GM11168 (cell line): ENCODE results near the gene WWP2.

Experiments
- in situ Hi-C: fragments of 300-500 bp; cut with MboI; formaldehyde crosslinking; loops from one replicate; pipeline ENCODE4 v1.12.0; 2022; ENCODE audit warnings: low sequenced_read_pairs; ENCODE audit not compliant: unreplicated experiment

The WWP2 gene

GRCh38 chr16:69873783-69874182 lies 111.7 kb downstream of the WWP2 start:
- in situ Hi-C loops: no loop called here

GRCh38 chr16:69874271-69874670 lies 112.1 kb downstream of the WWP2 start:
- in situ Hi-C loops: no loop called here

GRCh38 chr16:69880640-69881133 lies 118.6 kb downstream of the WWP2 start:
- in situ Hi-C loops: no loop called here

- in situ Hi-C loops: no loop called here
Measured at GRCh38 chr16:69881141-69881540, 119.0 kb downstream of the WWP2 start.

- in situ Hi-C loops: no loop called here
Measured at GRCh38 chr16:69883744-69884143, 121.6 kb downstream of the WWP2 start.

GRCh38 chr16:69885722-69886121 lies 123.6 kb downstream of the WWP2 start:
- in situ Hi-C loops: no loop called here

GRCh38 chr16:69886726-69887125 lies 124.6 kb downstream of the WWP2 start:
- in situ Hi-C loops: no loop called here

- in situ Hi-C loops: no loop called here
Measured at GRCh38 chr16:69888005-69888590, 126.0 kb downstream of the WWP2 start.

- in situ Hi-C loops: no loop called here
Measured at GRCh38 chr16:69889295-69889964, 127.3 kb downstream of the WWP2 start.

- in situ Hi-C loops: no loop called here
Measured at GRCh38 chr16:69890114-69890891, 128.2 kb downstream of the WWP2 start.

- in situ Hi-C loops: no loop called here
Measured at GRCh38 chr16:69890892-69891282, 128.8 kb downstream of the WWP2 start.

- in situ Hi-C loops: no loop called here
Measured at GRCh38 chr16:69892378-69892777, 130.2 kb downstream of the WWP2 start.

GRCh38 chr16:69893106-69893505 lies 131.0 kb downstream of the WWP2 start:
- in situ Hi-C loops: no loop called here

- in situ Hi-C loops: no loop called here
Measured at GRCh38 chr16:69894676-69895075, 132.5 kb downstream of the WWP2 start.

- in situ Hi-C loops: no loop called here
Measured at GRCh38 chr16:69903865-69904415, 141.8 kb downstream of the WWP2 start.

GRCh38 chr16:69904495-69905170 lies 142.5 kb downstream of the WWP2 start:
- in situ Hi-C loops: no loop called here

GRCh38 chr16:69905171-69905555 lies 143.0 kb downstream of the WWP2 start:
- in situ Hi-C loops: no loop called here

GRCh38 chr16:69906838-69907401 lies 144.8 kb downstream of the WWP2 start:
- in situ Hi-C loops: no loop called here

GRCh38 chr16:69909043-69909442 lies 146.9 kb downstream of the WWP2 start:
- in situ Hi-C loops: no loop called here

GRCh38 chr16:69909760-69910159 lies 147.6 kb downstream of the WWP2 start:
- in situ Hi-C loops: loop anchor here (10.0 kb wide), 1 partner anchor 105 kb away; no protein-coding TSS in a partner anchor
